Gastrocnemius medialis (tissue), 4 donors: ENCODE results near the gene PAX5.

ENCODE experiments used
- CTCF ChIP-seq, 5 experiments: fragments of 450-650 bp in 3 of 5; fragments of 200-600 bp in 2 of 5; sonication (generic) in 2 of 5; IDR thresholded peaks in 4 of 5; conservative IDR thresholded peaks in 1 of 5; 1 replicate in 4 of 5; 2 replicates in 1 of 5; pipeline ENCODE4 v1.5.1; 2016 to 2019; ENCODE audit warnings: antibody characterized with exemption in 5 of 5, mild to moderate bottlenecking in 3 of 5, moderate library complexity in 3 of 5
- POLR2A ChIP-seq, 2 donors: fragments of 450-650 bp; IDR thresholded peaks; one replicate each; pipeline ENCODE4 v1.6.1; 2017; ENCODE audit warnings: antibody characterized with exemption in 2 of 2, mild to moderate bottlenecking in 2 of 2, moderate library complexity in 2 of 2

GRCh38 chr9:36867241-36867640, 166.8 kb downstream of the PAX5 start:
- no peak for TF ChIP-seq CTCF (IDR thresholded peaks at IDR 0.05 in 4 of 5, conservative IDR thresholded peaks at IDR 0.05 in 1 of 5)
- no peak for TF ChIP-seq POLR2A (IDR thresholded peaks at IDR 0.05)
